ENCODE data around the gene EXOC3L4. TPM values are rescaled to one million over a fixed set of nuclear protein-coding genes. Genes with fewer than 3 reads are reported as not detected.
A peak's percentile ranks its signal among the peaks of the same experiment; 100 is the strongest.

The EXOC3L4 gene
- total RNA-seq, 2 donors from 2014 or later: 0.91 to 0.92 TPM

GRCh38 chr14:103068351-103069073 lies 26.0 kb upstream of the EXOC3L4 start:
- ATAC-seq (no peak), DNase-seq (no peak)
- intact Hi-C loops (cut with DNase I): no loop called here

- no peak for ATAC-seq
- DNase-seq: no peak
- intact Hi-C loops (cut with DNase I): no loop called here
Measured at GRCh38 chr14:103070263-103070885, 24.2 kb upstream of the EXOC3L4 start.

GRCh38 chr14:103070971-103071542 lies 23.5 kb upstream of the EXOC3L4 start:
- intact Hi-C loops (cut with DNase I): no loop called here
- ATAC-seq (no peak), DNase-seq (no peak)

- DNase-seq (no peak), ATAC-seq (no peak)
- intact Hi-C loops (cut with DNase I): no loop called here
Measured at GRCh38 chr14:103071544-103072251, 22.8 kb upstream of the EXOC3L4 start.

GRCh38 chr14:103072595-103073366 lies 21.7 kb upstream of the EXOC3L4 start:
- intact Hi-C loops (cut with DNase I): no loop called here
- no peak for ATAC-seq
- DNase-seq: no peak

GRCh38 chr14:103073367-103073875 lies 21.1 kb upstream of the EXOC3L4 start:
- no peak for ATAC-seq
- no peak for DNase-seq
- intact Hi-C loops (cut with DNase I): no loop called here

GRCh38 chr14:103073876-103074728 lies 20.4 kb upstream of the EXOC3L4 start:
- intact Hi-C loops (cut with DNase I): no loop called here
- DNase-seq (no peak), ATAC-seq (peak in 1 of 2 donors; percentile 3)

GRCh38 chr14:103074729-103075367 lies 19.7 kb upstream of the EXOC3L4 start:
- intact Hi-C loops (cut with DNase I): no loop called here
- peak; percentile 93 for DNase-seq
- peak; percentile 58 to 69 for ATAC-seq

- intact Hi-C loops (cut with DNase I): no loop called here
- peak; percentile 87 for DNase-seq
- ATAC-seq: peak in 1 of 2 donors; percentile 10
Measured at GRCh38 chr14:103078420-103078749, 16.1 kb upstream of the EXOC3L4 start.

GRCh38 chr14:103078860-103079587 lies 15.5 kb upstream of the EXOC3L4 start:
- DNase-seq (no peak), ATAC-seq (no peak)
- intact Hi-C loops (cut with DNase I): no loop called here

- DNase-seq (no peak), ATAC-seq (no peak)
- intact Hi-C loops (cut with DNase I): no loop called here
Measured at GRCh38 chr14:103081951-103082350, 12.6 kb upstream of the EXOC3L4 start.

GRCh38 chr14:103084021-103084919 lies 10.3 kb upstream of the EXOC3L4 start, which contains the start of gene LBHD2:
Gene LBHD2, plus strand, starts transcription at chr14:103084210. Its CDS starts 1,803 bp downstream, at chr14:103086013.
- intact Hi-C loops (cut with DNase I): no loop called here
- ATAC-seq: peak; percentile 62 to 70
- DNase-seq: no peak

- ATAC-seq (no peak), DNase-seq (no peak)
- intact Hi-C loops (cut with DNase I): loop anchor here in 1 of 2 donors (5.0 kb wide), 1 partner anchor 207 kb away; no protein-coding TSS in a partner anchor
Measured at GRCh38 chr14:103085106-103086091, 9.1 kb upstream of the EXOC3L4 start.

GRCh38 chr14:103086771-103087342 lies 7.7 kb upstream of the EXOC3L4 start:
- intact Hi-C loops (cut with DNase I): loop anchor here in 1 of 2 donors (5.0 kb wide), 1 partner anchor 205 kb away; no protein-coding TSS in a partner anchor
- no peak for ATAC-seq
- DNase-seq: no peak

Measured in left cardiac atrium (tissue), 4 donors.